Transverse colon (tissue), 3 donors: ENCODE data around the gene CUL1.

Experiments
- POLR2A ChIP-seq: fragments of 450-650 bp; IDR thresholded peaks from one replicate; pipeline ENCODE4 v1.6.1; 2016; ENCODE audit warnings: antibody characterized with exemption, mild to moderate bottlenecking, moderate library complexity
- TF ChIP-seq, protein P1 (sequence below), 5 experiments: fragments of 200-600 bp in 3 of 5; fragments of 450-650 bp in 2 of 5; sonication (generic) in 3 of 5; IDR thresholded peaks; 1 replicate in 2 of 5; 2 replicates in 3 of 5; pipeline ENCODE4 v1.5.1; 2016 to 2017; ENCODE audit warnings: antibody characterized with exemption in 5 of 5, inconsistent platforms in 3 of 5, mild to moderate bottlenecking in 2 of 5, moderate library complexity in 1 of 5

DNA sequence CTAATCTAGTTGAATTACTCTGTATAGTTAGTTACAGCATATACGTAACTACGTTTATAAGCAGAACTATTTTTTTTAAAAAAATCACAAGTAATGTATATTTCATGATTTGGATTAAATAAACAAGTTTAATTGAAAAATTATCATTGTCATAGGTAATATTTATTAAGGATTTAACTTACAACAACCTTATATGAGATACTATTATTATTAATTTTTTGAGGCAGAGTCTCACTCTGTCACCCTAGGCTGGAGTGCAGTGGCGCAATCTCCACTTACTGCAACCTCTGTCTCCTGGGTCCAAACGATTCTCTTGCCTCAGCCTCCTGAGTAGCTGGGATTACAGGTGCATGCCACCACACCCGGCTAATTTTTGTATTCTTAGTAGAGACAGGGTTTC is 4.1 kb upstream of the CUL1 start:
- TF ChIP-seq, protein P1, sequence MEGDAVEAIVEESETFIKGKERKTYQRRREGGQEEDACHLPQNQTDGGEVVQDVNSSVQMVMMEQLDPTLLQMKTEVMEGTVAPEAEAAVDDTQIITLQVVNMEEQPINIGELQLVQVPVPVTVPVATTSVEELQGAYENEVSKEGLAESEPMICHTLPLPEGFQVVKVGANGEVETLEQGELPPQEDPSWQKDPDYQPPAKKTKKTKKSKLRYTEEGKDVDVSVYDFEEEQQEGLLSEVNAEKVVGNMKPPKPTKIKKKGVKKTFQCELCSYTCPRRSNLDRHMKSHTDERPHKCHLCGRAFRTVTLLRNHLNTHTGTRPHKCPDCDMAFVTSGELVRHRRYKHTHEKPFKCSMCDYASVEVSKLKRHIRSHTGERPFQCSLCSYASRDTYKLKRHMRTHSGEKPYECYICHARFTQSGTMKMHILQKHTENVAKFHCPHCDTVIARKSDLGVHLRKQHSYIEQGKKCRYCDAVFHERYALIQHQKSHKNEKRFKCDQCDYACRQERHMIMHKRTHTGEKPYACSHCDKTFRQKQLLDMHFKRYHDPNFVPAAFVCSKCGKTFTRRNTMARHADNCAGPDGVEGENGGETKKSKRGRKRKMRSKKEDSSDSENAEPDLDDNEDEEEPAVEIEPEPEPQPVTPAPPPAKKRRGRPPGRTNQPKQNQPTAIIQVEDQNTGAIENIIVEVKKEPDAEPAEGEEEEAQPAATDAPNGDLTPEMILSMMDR (IDR thresholded peaks at IDR 0.05), result no peak
- no peak for TF ChIP-seq POLR2A
